ENCODE data around the gene CLMN.

The CLMN gene

GRCh38 chr14:95305940-95306339 lies 13.8 kb downstream of the CLMN start:
- Histone ChIP-seq H3K36me3 (ENCODE audit: control insufficient read depth, insufficient read depth, low read length) (no peaks in the 10 kb centered on the region), H3K9me3 (ENCODE audit: control insufficient read depth, insufficient read depth, low read length) (no peaks in the 10 kb centered on the region), H3K27me3 (ENCODE audit: control insufficient read depth, insufficient read depth, low read length) (no peaks in the 10 kb centered on the region), H3K9ac (ENCODE audit: low read depth, low read length) (no peak overlapping the region), H3K4me1 (ENCODE audit: control insufficient read depth, insufficient read depth, low read length) (no peaks in the 10 kb centered on the region), H3K4me3 (ENCODE audit: low read depth, low read length) (no peak overlapping the region)

- Histone ChIP-seq H3K4me1 (ENCODE audit: control insufficient read depth, insufficient read depth, low read length) (no peaks in the 10 kb centered on the region), H3K9ac (ENCODE audit: low read depth, low read length) (no peak overlapping the region), H3K9me3 (ENCODE audit: control insufficient read depth, insufficient read depth, low read length) (no peaks in the 10 kb centered on the region)
These were observed 14.6 kb downstream of the CLMN start for GRCh38 chr14:95305145-95305544.

DNA sequence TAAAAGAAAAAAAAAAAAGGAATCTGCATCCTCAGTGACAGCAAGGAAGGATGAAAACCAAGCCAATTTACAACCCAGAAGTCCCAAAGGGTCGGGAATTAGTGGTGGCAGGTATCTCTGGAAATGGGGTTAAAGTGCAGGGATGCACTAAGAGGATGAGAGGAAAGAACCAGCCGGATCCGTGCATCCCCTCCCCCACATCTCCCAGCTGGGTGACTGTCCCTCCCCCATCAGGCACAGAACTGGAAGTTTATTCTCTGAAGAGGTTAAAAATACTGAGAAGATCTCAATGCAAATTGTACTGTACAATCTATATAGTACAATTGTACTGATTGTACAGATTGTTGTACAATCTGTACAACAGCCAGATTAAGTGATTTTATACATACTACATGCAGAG lies 15.4 kb downstream of the CLMN start:
- no peak overlapping the region for H3K4me3 ChIP-seq (ENCODE audit: low read depth, low read length)
- H3K9ac ChIP-seq (ENCODE audit: low read depth, low read length): no peak overlapping the region
- H3K27me3 ChIP-seq (ENCODE audit: control insufficient read depth, insufficient read depth, low read length): no peaks in the 10 kb centered on the region
- no peaks in the 10 kb centered on the region for H3K9me3 ChIP-seq (ENCODE audit: control insufficient read depth, insufficient read depth, low read length)
- no peaks in the 10 kb centered on the region for H3K4me1 ChIP-seq (ENCODE audit: control insufficient read depth, insufficient read depth, low read length)
- H3K36me3 ChIP-seq (ENCODE audit: control insufficient read depth, insufficient read depth, low read length): no peaks in the 10 kb centered on the region

More at GRCh38 chr14:95305145-95305544, 14.6 kb downstream of the CLMN start:
- no peaks in the 10 kb centered on the region for H3K27me3 ChIP-seq (ENCODE audit: control insufficient read depth, insufficient read depth, low read length)
- no peaks in the 10 kb centered on the region for H3K36me3 ChIP-seq (ENCODE audit: control insufficient read depth, insufficient read depth, low read length)
- H3K4me3 ChIP-seq (ENCODE audit: low read depth, low read length): no peak overlapping the region

- Histone ChIP-seq H3K9me3 (ENCODE audit: control insufficient read depth, insufficient read depth, low read length) (no peaks in the 10 kb centered on the region), H3K9ac (ENCODE audit: low read depth, low read length) (no peak overlapping the region), H3K27me3 (ENCODE audit: control insufficient read depth, insufficient read depth, low read length) (no peaks in the 10 kb centered on the region), H3K36me3 (ENCODE audit: control insufficient read depth, insufficient read depth, low read length) (no peaks in the 10 kb centered on the region), H3K4me1 (ENCODE audit: control insufficient read depth, insufficient read depth, low read length) (no peaks in the 10 kb centered on the region), H3K4me3 (ENCODE audit: low read depth, low read length) (no peak overlapping the region)
These were observed 16.2 kb downstream of the CLMN start for GRCh38 chr14:95303552-95303951.

GRCh38 chr14:95302667-95303506 lies 16.8 kb downstream of the CLMN start:
- H3K36me3 ChIP-seq (ENCODE audit: control insufficient read depth, insufficient read depth, low read length): no peaks in the 10 kb centered on the region
- H3K9me3 ChIP-seq (ENCODE audit: control insufficient read depth, insufficient read depth, low read length): no peaks in the 10 kb centered on the region
- no peaks in the 10 kb centered on the region for H3K27me3 ChIP-seq (ENCODE audit: control insufficient read depth, insufficient read depth, low read length)
- no peak overlapping the region for H3K4me3 ChIP-seq (ENCODE audit: low read depth, low read length)
- no peak overlapping the region for H3K9ac ChIP-seq (ENCODE audit: low read depth, low read length)
- H3K4me1 ChIP-seq (ENCODE audit: control insufficient read depth, insufficient read depth, low read length): no peaks in the 10 kb centered on the region

- Histone ChIP-seq H3K36me3 (ENCODE audit: control insufficient read depth, insufficient read depth, low read length) (no peaks in the 10 kb centered on the region), H3K4me1 (ENCODE audit: control insufficient read depth, insufficient read depth, low read length) (no peaks in the 10 kb centered on the region), H3K4me3 (ENCODE audit: low read depth, low read length) (no peak overlapping the region), H3K9me3 (ENCODE audit: control insufficient read depth, insufficient read depth, low read length) (no peaks in the 10 kb centered on the region), H3K9ac (ENCODE audit: low read depth, low read length) (no peak overlapping the region), H3K27me3 (ENCODE audit: control insufficient read depth, insufficient read depth, low read length) (no peaks in the 10 kb centered on the region)
These were observed 18.1 kb downstream of the CLMN start for GRCh38 chr14:95301527-95302187.

DNA sequence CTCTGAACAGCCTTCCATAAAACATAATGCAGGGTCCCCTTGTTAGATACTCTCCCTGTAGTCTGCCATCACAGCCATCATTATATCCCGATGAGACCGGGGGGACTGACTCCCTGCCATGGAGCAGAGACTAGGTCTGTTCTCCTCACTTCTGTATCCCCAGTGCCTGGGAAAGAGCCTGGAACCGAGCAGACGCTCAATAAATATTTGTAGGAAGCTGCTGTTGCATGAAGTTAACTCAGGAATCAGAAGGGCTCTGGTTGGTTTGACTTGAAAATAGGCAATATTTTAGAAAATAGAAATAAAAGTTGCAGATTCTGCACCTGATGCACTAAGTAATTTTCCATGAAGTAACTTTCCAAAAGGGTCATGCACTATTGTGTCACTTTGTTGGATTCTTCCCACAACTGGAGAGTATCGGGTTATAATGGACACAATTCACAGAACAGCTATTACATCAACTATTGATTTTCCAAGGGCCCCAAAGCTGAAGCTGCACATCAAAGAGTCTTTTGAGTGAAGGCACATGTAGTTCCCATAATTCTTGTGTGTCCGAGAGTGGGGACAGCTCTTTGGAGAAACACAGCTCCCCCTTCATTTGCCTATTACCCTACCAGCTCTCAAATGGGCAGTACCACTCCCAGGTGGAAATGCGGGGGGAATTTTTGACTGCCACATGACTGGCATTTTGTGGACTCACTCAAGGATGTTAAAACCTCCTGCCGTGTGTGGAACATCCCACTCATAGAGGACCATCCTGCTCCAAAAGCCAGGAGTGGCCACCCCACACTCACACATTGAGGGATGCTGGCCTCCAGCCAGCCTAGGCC lies 18.8 kb downstream of the CLMN start:
- H3K4me1 ChIP-seq (ENCODE audit: control insufficient read depth, insufficient read depth, low read length): no peaks in the 10 kb centered on the region
- no peak overlapping the region for H3K4me3 ChIP-seq (ENCODE audit: low read depth, low read length)
- H3K9ac ChIP-seq (ENCODE audit: low read depth, low read length): no peak overlapping the region
- H3K27me3 ChIP-seq (ENCODE audit: control insufficient read depth, insufficient read depth, low read length): no peaks in the 10 kb centered on the region
- no peaks in the 10 kb centered on the region for H3K36me3 ChIP-seq (ENCODE audit: control insufficient read depth, insufficient read depth, low read length)
- H3K9me3 ChIP-seq (ENCODE audit: control insufficient read depth, insufficient read depth, low read length): no peaks in the 10 kb centered on the region

DNA sequence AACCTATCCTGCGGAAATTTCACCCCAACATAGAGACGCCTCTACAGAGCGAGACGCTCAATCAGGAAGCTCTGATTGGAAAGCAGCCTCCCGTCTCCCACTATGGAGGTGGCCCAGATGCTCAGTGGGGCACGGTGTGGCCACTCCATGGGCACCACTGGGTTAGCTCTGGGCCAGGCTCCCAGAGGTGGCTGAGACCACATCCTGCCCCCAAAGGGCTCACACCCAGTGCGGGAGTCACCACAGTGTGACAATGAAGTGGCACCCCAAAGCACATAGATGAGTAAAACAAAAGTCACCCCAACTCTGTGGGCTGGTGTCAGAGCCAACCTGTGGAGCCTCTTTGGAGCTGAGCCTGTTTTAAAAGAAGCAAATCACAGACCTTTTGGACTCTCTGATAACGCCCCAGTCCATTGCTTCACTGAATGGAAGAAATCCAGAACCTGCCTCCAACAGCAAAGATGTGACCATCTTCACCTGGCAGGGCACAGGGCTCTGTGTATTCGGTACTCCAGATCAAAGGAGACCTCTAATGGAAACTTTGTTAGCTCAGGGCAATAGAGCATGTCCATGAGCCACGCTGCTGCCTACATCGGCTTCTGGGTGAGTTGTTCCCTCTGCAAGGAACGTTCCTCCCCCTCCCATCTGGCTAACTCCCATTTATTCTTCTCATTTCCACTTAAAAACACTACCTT lies 19.6 kb downstream of the CLMN start:
- Histone ChIP-seq H3K9ac (ENCODE audit: low read depth, low read length) (no peak overlapping the region), H3K36me3 (ENCODE audit: control insufficient read depth, insufficient read depth, low read length) (no peaks in the 10 kb centered on the region), H3K4me1 (ENCODE audit: control insufficient read depth, insufficient read depth, low read length) (no peaks in the 10 kb centered on the region), H3K27me3 (ENCODE audit: control insufficient read depth, insufficient read depth, low read length) (no peaks in the 10 kb centered on the region), H3K4me3 (ENCODE audit: low read depth, low read length) (no peak overlapping the region), H3K9me3 (ENCODE audit: control insufficient read depth, insufficient read depth, low read length) (no peaks in the 10 kb centered on the region)

GRCh38 chr14:95299271-95299670 lies 20.4 kb downstream of the CLMN start:
- Histone ChIP-seq H3K36me3 (ENCODE audit: control insufficient read depth, insufficient read depth, low read length) (no peaks in the 10 kb centered on the region), H3K27me3 (ENCODE audit: control insufficient read depth, insufficient read depth, low read length) (no peaks in the 10 kb centered on the region), H3K4me1 (ENCODE audit: control insufficient read depth, insufficient read depth, low read length) (no peaks in the 10 kb centered on the region), H3K4me3 (ENCODE audit: low read depth, low read length) (no peak overlapping the region), H3K9me3 (ENCODE audit: control insufficient read depth, insufficient read depth, low read length) (no peaks in the 10 kb centered on the region), H3K9ac (ENCODE audit: low read depth, low read length) (no peak overlapping the region)

- H3K9ac ChIP-seq (ENCODE audit: low read depth, low read length): no peak overlapping the region
- no peaks in the 10 kb centered on the region for H3K4me1 ChIP-seq (ENCODE audit: control insufficient read depth, insufficient read depth, low read length)
These were observed 21.9 kb downstream of the CLMN start for GRCh38 chr14:95297832-95298231.

DNA sequence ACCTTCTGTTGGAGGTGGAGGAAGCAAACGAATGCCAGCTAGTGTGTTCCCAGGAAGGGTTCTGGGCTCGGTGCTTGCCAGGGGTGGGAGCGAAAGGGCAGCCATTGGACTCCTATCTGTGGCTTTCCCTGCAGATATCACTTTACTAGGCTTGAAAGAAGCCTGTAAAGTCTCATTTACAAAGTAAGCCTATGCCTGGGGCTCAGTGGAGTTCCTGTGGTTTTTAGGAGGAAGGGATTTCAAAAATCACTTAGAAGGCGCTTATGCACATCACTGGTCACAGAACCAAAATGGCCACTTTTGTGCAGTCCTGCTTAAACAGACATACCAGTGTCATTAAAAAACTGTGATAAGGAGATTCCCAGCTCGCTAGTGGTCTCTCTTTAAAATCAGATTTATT lies 22.7 kb downstream of the CLMN start:
- H3K4me3 ChIP-seq (ENCODE audit: low read depth, low read length): no peak overlapping the region

More at GRCh38 chr14:95297832-95298231, 21.9 kb downstream of the CLMN start:
- Histone ChIP-seq H3K4me3 (ENCODE audit: low read depth, low read length) (no peak overlapping the region), H3K36me3 (ENCODE audit: control insufficient read depth, insufficient read depth, low read length) (no peaks in the 10 kb centered on the region), H3K27me3 (ENCODE audit: control insufficient read depth, insufficient read depth, low read length) (no peaks in the 10 kb centered on the region), H3K9me3 (ENCODE audit: control insufficient read depth, insufficient read depth, low read length) (no peaks in the 10 kb centered on the region)

More for the DNA sequence above, 22.7 kb downstream of the CLMN start:
- Histone ChIP-seq H3K36me3 (ENCODE audit: control insufficient read depth, insufficient read depth, low read length) (no peaks in the 10 kb centered on the region), H3K9me3 (ENCODE audit: control insufficient read depth, insufficient read depth, low read length) (no peaks in the 10 kb centered on the region), H3K4me1 (ENCODE audit: control insufficient read depth, insufficient read depth, low read length) (no peaks in the 10 kb centered on the region), H3K9ac (ENCODE audit: low read depth, low read length) (no peak overlapping the region), H3K27me3 (ENCODE audit: control insufficient read depth, insufficient read depth, low read length) (no peaks in the 10 kb centered on the region)

Data from iPS-15b (cell line).